Activated gamma-delta T cell treated with anti-CD3 and anti-CD28 coated beads, Interleukin-2, amount 50 U/mL, for 16 hours (primary cell): ENCODE data around the gene FAM163B.
"Not testable (repeated sequence)": the region's sequence is repeated elsewhere in the genome, so short reads cannot be mapped to it uniquely, and the experiment has no call there.

Experiments
- DNase-seq: peaks from one replicate; pipeline ENCODE4 v3.0.0-alpha.2; 2020; ENCODE audit warnings: low read depth

FAM163B gene

GRCh38 chr9:133639613-133640012 is 30.4 kb upstream of the FAM163B start:
- DNase-seq: no peak

- no peak for DNase-seq
These were observed 29.5 kb upstream of the FAM163B start for GRCh38 chr9:133638711-133639110.

- no peak for DNase-seq
These were observed 28.9 kb upstream of the FAM163B start for GRCh38 chr9:133638076-133638475.

- no peak for DNase-seq
These were observed 28.4 kb upstream of the FAM163B start for GRCh38 chr9:133637451-133638055.

- DNase-seq: no peak
These were observed 27.7 kb upstream of the FAM163B start for GRCh38 chr9:133636902-133637301.

GRCh38 chr9:133635533-133636531 is 26.6 kb upstream of the FAM163B start, which contains the start of gene DBH:
Gene DBH, plus strand, starts transcription at chr9:133636363. Its CDS starts 9 bp downstream, at chr9:133636372.
- DNase-seq: no peak

GRCh38 chr9:133635098-133635497 is 25.9 kb upstream of the FAM163B start:
- DNase-seq: no peak

GRCh38 chr9:133634081-133634691 is 25.0 kb upstream of the FAM163B start:
- no peak for DNase-seq

GRCh38 chr9:133633681-133634080 is 24.5 kb upstream of the FAM163B start:
- no peak for DNase-seq

GRCh38 chr9:133632806-133633680 is 23.9 kb upstream of the FAM163B start:
- DNase-seq: no peak

- no peak for DNase-seq
These were observed 21.9 kb upstream of the FAM163B start for GRCh38 chr9:133631111-133631510.

- no peak for DNase-seq
These were observed 20.3 kb upstream of the FAM163B start for GRCh38 chr9:133629221-133630110.

- DNase-seq: no peak
These were observed 19.6 kb upstream of the FAM163B start for GRCh38 chr9:133628766-133629165.

GRCh38 chr9:133627341-133627740 is 18.2 kb upstream of the FAM163B start:
- DNase-seq: no peak

GRCh38 chr9:133626008-133626407 is 16.8 kb upstream of the FAM163B start:
- DNase-seq: not testable (repeated sequence)

GRCh38 chr9:133622555-133622954 is 13.4 kb upstream of the FAM163B start:
- no peak for DNase-seq

- DNase-seq: no peak
These were observed 12.6 kb upstream of the FAM163B start for GRCh38 chr9:133621725-133622267.

GRCh38 chr9:133619791-133620190 is 10.6 kb upstream of the FAM163B start:
- no peak for DNase-seq

GRCh38 chr9:133618726-133619125 is 9.5 kb upstream of the FAM163B start:
- DNase-seq: no peak

GRCh38 chr9:133616643-133617405 is 7.6 kb upstream of the FAM163B start:
- no peak for DNase-seq
